ENCODE results near the gene VPS37C.

VPS37C gene

DNA sequence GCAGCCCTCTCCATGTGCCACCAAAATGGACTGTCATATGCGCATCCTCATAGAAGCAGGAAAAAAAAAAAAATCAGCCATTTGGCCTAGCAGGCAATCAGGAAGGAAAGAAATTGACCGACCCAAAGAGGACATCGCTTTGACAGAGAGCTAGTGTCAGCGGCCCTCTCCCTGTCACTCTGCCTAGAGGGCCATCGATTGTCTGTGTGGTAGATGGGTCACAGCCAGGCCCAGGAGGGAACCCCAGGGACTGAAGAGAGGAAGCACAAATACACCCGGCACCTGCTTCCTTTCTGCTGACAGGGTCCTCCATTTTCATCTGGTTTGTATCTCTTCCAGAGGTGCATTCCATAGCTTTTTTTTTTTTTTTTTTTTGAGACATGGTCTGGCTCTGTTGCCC lies 21.8 kb downstream of the VPS37C start:
- no peak for DNase-seq (ENCODE audit: insufficient read length)
- peak; percentile 58 for FAIRE-seq
- no peak for TF ChIP-seq TAF1 (IDR thresholded peaks at IDR 0.05; ENCODE audit: borderline replicate concordance, low read depth, low read length)
- TF ChIP-seq POLR2A (IDR thresholded peaks at IDR 0.05; ENCODE audit: low read depth, low read length): no peak
- no peak for TF ChIP-seq POLR2AphosphoS5 (IDR thresholded peaks at IDR 0.05; ENCODE audit: low read depth, low read length)

GRCh38 chr11:61138935-61139334 lies 22.3 kb downstream of the VPS37C start:
- FAIRE-seq: peak; percentile 66
- TF ChIP-seq TAF1 (IDR thresholded peaks at IDR 0.05; ENCODE audit: borderline replicate concordance, low read depth, low read length): no peak
- no peak for TF ChIP-seq POLR2A (IDR thresholded peaks at IDR 0.05; ENCODE audit: low read depth, low read length)
- no peak for TF ChIP-seq POLR2AphosphoS5 (IDR thresholded peaks at IDR 0.05; ENCODE audit: low read depth, low read length)
- DNase-seq (ENCODE audit: insufficient read length): no peak

GRCh38 chr11:61134801-61135257 lies 26.4 kb downstream of the VPS37C start:
- FAIRE-seq (no peak), DNase-seq (ENCODE audit: insufficient read length) (no peak)
- TF ChIP-seq TAF1 (IDR thresholded peaks at IDR 0.05; ENCODE audit: borderline replicate concordance, low read depth, low read length): no peak
- TF ChIP-seq POLR2A (IDR thresholded peaks at IDR 0.05; ENCODE audit: low read depth, low read length): no peak
- no peak for TF ChIP-seq POLR2AphosphoS5 (IDR thresholded peaks at IDR 0.05; ENCODE audit: low read depth, low read length)

GRCh38 chr11:61133956-61134662 lies 27.1 kb downstream of the VPS37C start:
- TF ChIP-seq POLR2AphosphoS5 (IDR thresholded peaks at IDR 0.05; ENCODE audit: low read depth, low read length) (no peak), TAF1 (IDR thresholded peaks at IDR 0.05; ENCODE audit: borderline replicate concordance, low read depth, low read length) (no peak), POLR2A (IDR thresholded peaks at IDR 0.05; ENCODE audit: low read depth, low read length) (no peak)
- DNase-seq (ENCODE audit: insufficient read length): no peak
- no peak for FAIRE-seq

GRCh38 chr11:61133145-61133544 lies 28.1 kb downstream of the VPS37C start:
- FAIRE-seq (no peak), DNase-seq (ENCODE audit: insufficient read length) (no peak)
- TF ChIP-seq TAF1 (IDR thresholded peaks at IDR 0.05; ENCODE audit: borderline replicate concordance, low read depth, low read length) (no peak), POLR2A (IDR thresholded peaks at IDR 0.05; ENCODE audit: low read depth, low read length) (no peak), POLR2AphosphoS5 (IDR thresholded peaks at IDR 0.05; ENCODE audit: low read depth, low read length) (no peak)

DNA sequence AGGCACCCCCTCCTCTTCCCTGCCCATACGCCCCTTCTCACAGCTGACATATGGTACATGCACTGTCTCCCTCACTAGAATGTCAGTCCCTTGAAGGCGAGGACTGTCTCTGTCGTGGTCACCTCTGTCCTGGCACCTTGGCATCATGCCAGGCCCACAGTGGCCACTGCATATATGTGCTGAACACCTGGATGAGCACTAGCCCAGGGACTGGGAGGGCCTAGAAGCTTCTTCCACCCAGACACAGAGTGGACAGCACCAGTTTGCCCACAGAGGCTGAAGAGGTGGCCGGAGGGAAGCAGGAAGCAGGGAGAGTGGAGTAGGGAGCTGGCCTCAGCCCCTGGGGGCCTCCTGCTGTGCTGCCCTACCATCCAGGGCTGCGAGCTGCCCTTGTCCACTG lies 28.6 kb downstream of the VPS37C start:
- FAIRE-seq (no peak), DNase-seq (ENCODE audit: insufficient read length) (no peak)
- TF ChIP-seq POLR2A (IDR thresholded peaks at IDR 0.05; ENCODE audit: low read depth, low read length) (no peak), TAF1 (IDR thresholded peaks at IDR 0.05; ENCODE audit: borderline replicate concordance, low read depth, low read length) (no peak), POLR2AphosphoS5 (IDR thresholded peaks at IDR 0.05; ENCODE audit: low read depth, low read length) (no peak)

- FAIRE-seq: no peak
Observed at GRCh38 chr11:61131998-61132555, 29.1 kb downstream of the VPS37C start.

GRCh38 chr11:61131586-61131985 lies 29.6 kb downstream of the VPS37C start:
- no peak for TF ChIP-seq POLR2A (IDR thresholded peaks at IDR 0.05; ENCODE audit: low read depth, low read length)
- FAIRE-seq (no peak), DNase-seq (ENCODE audit: insufficient read length) (no peak)

More at GRCh38 chr11:61131998-61132555, 29.1 kb downstream of the VPS37C start:
- TF ChIP-seq POLR2A (IDR thresholded peaks at IDR 0.05; ENCODE audit: low read depth, low read length) (no peak), POLR2AphosphoS5 (IDR thresholded peaks at IDR 0.05; ENCODE audit: low read depth, low read length) (no peak), TAF1 (IDR thresholded peaks at IDR 0.05; ENCODE audit: borderline replicate concordance, low read depth, low read length) (no peak)
- no peak for DNase-seq (ENCODE audit: insufficient read length)

DNA sequence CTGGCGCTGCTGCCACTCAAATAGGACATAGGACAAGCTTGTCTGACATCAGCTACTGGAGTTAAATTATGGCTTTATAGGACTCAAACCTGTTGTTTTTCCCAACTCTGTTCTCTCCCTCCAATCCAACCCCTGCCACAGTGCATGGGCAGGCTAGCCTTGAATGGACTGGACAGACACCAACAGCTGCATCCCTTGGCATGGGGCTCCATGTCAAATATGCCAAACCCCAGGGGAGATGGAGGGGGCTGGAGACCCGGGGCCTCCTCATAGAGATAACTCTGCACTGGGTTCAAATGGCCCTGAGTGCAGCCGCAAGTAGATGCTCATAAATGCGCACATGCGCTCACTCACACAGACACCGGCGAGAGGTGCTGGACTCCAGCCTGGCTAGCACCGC lies 30.0 kb downstream of the VPS37C start:
- no peak for TF ChIP-seq TAF1 (IDR thresholded peaks at IDR 0.05; ENCODE audit: borderline replicate concordance, low read depth, low read length)
- TF ChIP-seq POLR2AphosphoS5 (IDR thresholded peaks at IDR 0.05; ENCODE audit: low read depth, low read length): no peak
- no peak for TF ChIP-seq POLR2A (IDR thresholded peaks at IDR 0.05; ENCODE audit: low read depth, low read length)
- FAIRE-seq: no peak
- no peak for DNase-seq (ENCODE audit: insufficient read length)

DNA sequence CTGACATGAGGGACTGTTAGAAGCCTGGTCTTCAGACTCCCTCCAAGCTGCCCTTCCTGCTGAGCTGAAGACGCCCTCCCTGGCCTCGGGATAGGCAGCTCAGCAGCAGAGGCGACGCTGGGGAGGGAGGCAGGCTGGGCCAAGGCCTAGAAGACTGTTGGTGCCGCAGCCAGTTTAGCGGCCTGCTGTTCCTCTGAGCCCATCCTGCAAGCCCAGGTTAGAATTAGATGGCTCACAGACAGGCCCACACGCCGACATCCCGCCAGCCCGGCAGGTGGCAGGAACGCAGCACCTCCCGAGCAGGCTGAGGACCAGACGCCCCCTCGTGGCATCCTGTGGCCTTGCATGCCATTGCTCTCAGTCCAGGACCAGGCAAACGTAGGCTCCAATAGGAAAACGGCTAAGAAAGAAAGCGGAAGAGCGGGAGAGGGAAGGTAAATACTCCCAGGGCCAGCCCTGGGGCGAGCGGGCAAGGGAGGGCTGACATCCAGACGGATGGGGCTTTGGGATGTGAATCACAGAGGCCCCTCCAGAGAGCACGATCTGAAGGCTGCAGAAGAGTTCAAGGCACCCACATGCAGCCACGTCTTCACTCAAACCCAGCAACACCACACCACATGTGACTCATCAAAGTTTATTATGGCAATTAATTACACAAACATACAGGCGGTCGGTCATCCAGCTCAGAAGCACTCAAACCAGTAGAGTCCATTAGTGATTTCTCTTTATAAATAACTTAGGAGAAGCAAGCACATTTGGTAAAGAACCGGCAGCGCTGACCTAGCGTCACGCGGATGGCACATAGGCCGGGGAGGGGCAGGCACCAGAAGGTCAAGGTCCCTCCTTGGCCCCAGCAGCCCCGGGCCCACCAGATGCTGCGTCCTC lies 31.3 kb downstream of the VPS37C start:
- TF ChIP-seq POLR2A (IDR thresholded peaks at IDR 0.05; ENCODE audit: low read depth, low read length): peak; percentile 50; the same call in 1 of the 2 replicates
- peak; percentile 27; the same call in 1 of the 2 replicates for TF ChIP-seq POLR2AphosphoS5 (IDR thresholded peaks at IDR 0.05; ENCODE audit: low read depth, low read length)
- no peak for TF ChIP-seq TAF1 (IDR thresholded peaks at IDR 0.05; ENCODE audit: borderline replicate concordance, low read depth, low read length)
- FAIRE-seq (peak; percentile 99), DNase-seq (ENCODE audit: insufficient read length) (peak; percentile 100)

- no peak for DNase-seq (ENCODE audit: insufficient read length)
- TF ChIP-seq TAF1 (IDR thresholded peaks at IDR 0.05; ENCODE audit: borderline replicate concordance, low read depth, low read length) (no peak), POLR2AphosphoS5 (IDR thresholded peaks at IDR 0.05; ENCODE audit: low read depth, low read length) (no peak), POLR2A (IDR thresholded peaks at IDR 0.05; ENCODE audit: low read depth, low read length) (no peak)
- FAIRE-seq: no peak
Observed at GRCh38 chr11:61128947-61129638, 32.1 kb downstream of the VPS37C start.
